GM23338 (cell line): ENCODE measurements around the gene VPS25. TPM values are rescaled to one million over a fixed set of nuclear protein-coding genes. Genes with fewer than 3 reads are reported as not detected.

ENCODE experiments used
- ATAC-seq: fragments of 200-7000 bp; cut with Tn5 transposase; 3 replicates; pipeline ENCODE4 v1.9.1; 2020
- DNase-seq: peaks from one replicate; pipeline ENCODE4 v3.0.0-alpha.2; 2015; ENCODE audit warnings: low spot score
- H2AFZ ChIP-seq: fragments of 200-600 bp; sonication (generic); 2 replicates; pipeline ENCODE4 v1.8.0; 2016; ENCODE audit warnings: antibody characterized with exemption, mild to moderate bottlenecking, moderate library complexity
- H3F3A ChIP-seq: fragments of 200-600 bp; sonication (generic); replicated peaks from 2 replicates; pipeline ENCODE4 v1.8.0; 2017; ENCODE audit warnings: antibody characterized with exemption, mixed run types, low read depth
- H3K27ac ChIP-seq: fragments of 200-600 bp; sonication (generic); 2 replicates; pipeline ENCODE4 v1.6.1; 2016; ENCODE audit warnings: low read depth
- H3K27me3 ChIP-seq: fragments of 200-600 bp; sonication (generic); 2 replicates; pipeline ENCODE4 v1.8.0; 2016; ENCODE audit warnings: mild to moderate bottlenecking, mixed run types, moderate library complexity; ENCODE audit not compliant: insufficient read depth
- H3K36me3 ChIP-seq: fragments of 200-600 bp; sonication (generic); 2 replicates; pipeline ENCODE4 v1.8.0; 2016; ENCODE audit warnings: mild to moderate bottlenecking; ENCODE audit not compliant: insufficient read depth
- H3K4me1 ChIP-seq: fragments of 200-600 bp; sonication (generic); 2 replicates; pipeline ENCODE4 v1.8.0; 2016; ENCODE audit warnings: mild to moderate bottlenecking, moderate library complexity; ENCODE audit not compliant: insufficient read depth
- H3K4me2 ChIP-seq: fragments of 200-600 bp; sonication (generic); 2 replicates; pipeline ENCODE4 v1.7.1; 2017; ENCODE audit warnings: mixed run types
- H3K4me3 ChIP-seq: fragments of 200-600 bp; sonication (generic); 2 replicates; pipeline ENCODE4 v1.6.1; 2016; ENCODE audit warnings: mixed run types
- H3K79me2 ChIP-seq: fragments of 200-600 bp; sonication (generic); replicated peaks from 2 replicates; pipeline ENCODE4 v1.8.0; 2017; ENCODE audit warnings: mild to moderate bottlenecking; ENCODE audit not compliant: insufficient read depth
- H3K9me2 ChIP-seq: fragments of 200-600 bp; sonication (generic); 2 replicates; pipeline ENCODE4 v1.8.0; 2017; ENCODE audit not compliant: insufficient read depth
- H4K20me1 ChIP-seq: fragments of 200-600 bp; sonication (generic); replicated peaks from 2 replicates; pipeline ENCODE4 v1.8.0; 2017; ENCODE audit warnings: mild to moderate bottlenecking; ENCODE audit not compliant: insufficient read depth
- H3K27ac Mint-ChIP-seq: 2 replicates; pipeline ENCODE4 v1.8.0; 2020; ENCODE audit warnings: inconsistent platforms, mild to moderate bottlenecking, moderate library complexity, mixed read lengths
- H3K27me3 Mint-ChIP-seq: 3 replicates; pipeline ENCODE4 v1.8.0; 2022; ENCODE audit warnings: low read depth, mild to moderate bottlenecking, moderate library complexity, mixed read lengths, inconsistent platforms; ENCODE audit not compliant: insufficient read depth, poor library complexity
- H3K36me3 Mint-ChIP-seq: 3 replicates; pipeline ENCODE4 v1.8.0; 2021; ENCODE audit warnings: low read depth, mild to moderate bottlenecking, inconsistent platforms, moderate library complexity, mixed read lengths
- H3K4me1 Mint-ChIP-seq: 3 replicates; pipeline ENCODE4 v1.8.0; 2020; ENCODE audit warnings: mild to moderate bottlenecking, inconsistent platforms, mixed read lengths
- H3K4me3 Mint-ChIP-seq: 3 replicates; pipeline ENCODE4 v1.8.0; 2021; ENCODE audit warnings: moderate library complexity, mild to moderate bottlenecking, inconsistent platforms, mixed read lengths
- H3K9me3 Mint-ChIP-seq: 3 replicates; pipeline ENCODE4 v1.8.0; 2020; ENCODE audit warnings: moderate library complexity, mild to moderate bottlenecking, inconsistent platforms, mixed read lengths
- EZH2 ChIP-seq: fragments of 200-600 bp; sonication (generic); IDR thresholded peaks from one replicate; pipeline ENCODE4 v1.8.0; 2017; ENCODE audit warnings: antibody characterized with exemption, mild to moderate bottlenecking, low read depth; ENCODE audit not compliant: unreplicated experiment
- POLR2AphosphoS5 ChIP-seq: IDR thresholded peaks from 2 replicates; pipeline ENCODE4 v1.6.1; 2016; ENCODE audit warnings: antibody characterized with exemption, low read depth
- REST ChIP-seq: IDR thresholded peaks from one replicate; pipeline ENCODE4 v1.6.1; 2018; ENCODE audit warnings: antibody characterized with exemption; ENCODE audit not compliant: unreplicated experiment
- STAT1 ChIP-seq: IDR thresholded peaks from one replicate; pipeline ENCODE4 v1.6.1; 2016; ENCODE audit warnings: antibody characterized with exemption; ENCODE audit not compliant: unreplicated experiment
- polyA plus RNA-seq: library from polyadenylated mRNA; unstranded; fragments of >200 nt; fragmentation: Nextera tagmentation; extraction: Ambion mirVana; gene quantifications from 2 replicates; pipeline ENCODE4 v1.2.1, GENCODE V29; 2016
- total RNA-seq: library from RNA; depleted of rRNA; stranded (reverse); fragments of >200 nt; shearing (Covaris generic); gene quantifications from 2 replicates; pipeline ENCODE4 v1.2.3, GENCODE V29; 2014
- TF ChIP-seq, protein P1 (sequence below): IDR thresholded peaks from 2 replicates; pipeline ENCODE4 v1.6.1; 2016; ENCODE audit warnings: antibody characterized with exemption

VPS25 gene
- total and polyA plus RNA-seq, 2 experiments from 2014 or later: 105 to 110 TPM

GRCh38 chr17:42798383-42799380, 25.4 kb downstream of the VPS25 start, which contains the start of the genes CNTD1 and COA3 (continued):
- TF ChIP-seq REST: no peak
- peak; percentile 93 for TF ChIP-seq POLR2AphosphoS5
- TF ChIP-seq EZH2: no peak
- TF ChIP-seq, protein P1, sequence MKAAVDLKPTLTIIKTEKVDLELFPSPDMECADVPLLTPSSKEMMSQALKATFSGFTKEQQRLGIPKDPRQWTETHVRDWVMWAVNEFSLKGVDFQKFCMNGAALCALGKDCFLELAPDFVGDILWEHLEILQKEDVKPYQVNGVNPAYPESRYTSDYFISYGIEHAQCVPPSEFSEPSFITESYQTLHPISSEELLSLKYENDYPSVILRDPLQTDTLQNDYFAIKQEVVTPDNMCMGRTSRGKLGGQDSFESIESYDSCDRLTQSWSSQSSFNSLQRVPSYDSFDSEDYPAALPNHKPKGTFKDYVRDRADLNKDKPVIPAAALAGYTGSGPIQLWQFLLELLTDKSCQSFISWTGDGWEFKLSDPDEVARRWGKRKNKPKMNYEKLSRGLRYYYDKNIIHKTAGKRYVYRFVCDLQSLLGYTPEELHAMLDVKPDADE: peak; percentile 91

DNA sequence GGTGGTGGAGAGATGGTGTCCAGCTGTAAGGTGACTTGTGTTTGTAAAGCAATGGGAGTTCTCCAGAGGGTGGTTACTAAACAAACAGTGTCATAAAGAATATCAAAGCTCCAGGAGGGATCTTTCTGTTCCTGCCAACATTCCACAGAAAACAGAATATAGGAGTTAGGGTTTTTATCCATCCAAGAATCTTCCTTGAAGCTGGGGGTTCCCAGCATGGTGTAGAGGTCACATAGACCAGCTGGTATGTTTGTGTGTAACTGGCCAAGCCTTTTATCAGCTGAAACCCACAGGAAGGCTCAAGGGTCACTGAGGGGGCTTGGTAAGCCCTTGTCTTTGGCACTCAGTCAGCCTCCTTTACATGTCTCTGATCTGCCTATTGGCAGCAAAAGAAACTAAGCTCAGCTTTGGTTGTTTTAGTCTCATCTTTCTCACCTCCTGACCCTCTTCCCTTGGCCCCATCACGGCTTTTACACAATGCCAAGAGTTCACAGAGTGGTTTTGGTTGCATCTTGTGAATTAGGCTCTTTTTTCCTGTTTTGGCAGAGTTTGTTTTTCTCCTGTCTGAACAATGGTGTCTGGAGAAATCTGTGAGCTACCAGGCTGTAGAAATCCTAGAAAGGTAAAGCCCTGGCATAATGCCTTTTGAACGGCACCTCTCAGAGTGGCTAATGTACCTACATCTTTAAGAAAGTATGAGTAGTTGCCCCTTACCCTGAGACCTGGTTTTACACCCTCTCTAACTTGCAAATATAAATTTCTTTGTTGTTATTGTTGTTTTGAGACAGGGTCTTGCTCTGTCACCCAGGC, 30.0 kb downstream of the VPS25 start:
- Mint-ChIP-seq H3K27ac (no peak overlapping the region), H3K9me3 (peaks cover 14% of the 10 kb centered on the region), H3K4me1 (no peaks in the 10 kb centered on the region), H3K27me3 (peaks cover 20% of the 10 kb centered on the region), H3K36me3 (peaks cover 6% of the 10 kb centered on the region; the same call in 2 of the 3 replicates), H3K4me3 (no peak overlapping the region)
- H2AFZ ChIP-seq: no peak overlapping the region
- H3K27me3 ChIP-seq: peaks cover 18% of the 10 kb centered on the region
- H4K20me1 ChIP-seq: no peaks in the 10 kb centered on the region
- no peak overlapping the region for H3K4me3 ChIP-seq
- H3F3A ChIP-seq: no peaks in the 10 kb centered on the region
- no peaks in the 10 kb centered on the region for H3K9me2 ChIP-seq
- no peak for TF ChIP-seq STAT1
- H3K4me1 ChIP-seq: no peaks in the 10 kb centered on the region
- H3K79me2 ChIP-seq: no peaks in the 10 kb centered on the region
- ATAC-seq (no peak), DNase-seq (no peak)
- no peak overlapping the region for H3K27ac ChIP-seq
- no peak overlapping the region for H3K4me2 ChIP-seq
- no peaks in the 10 kb centered on the region for H3K36me3 ChIP-seq
